Osteocyte (in vitro differentiated cells): ENCODE measurements around the gene LPAR1. TPM values are rescaled to one million over a fixed set of nuclear protein-coding genes. Genes with fewer than 3 reads are reported as not detected.
"Not testable (repeated sequence)": the region's sequence is repeated elsewhere in the genome, so short reads cannot be mapped to it uniquely, and the experiment has no call there.

Source experiments
- DNase-seq: peaks from one replicate; pipeline ENCODE4 v3.0.0; 2021; ENCODE audit warnings: mixed read lengths; ENCODE audit not compliant: unreplicated experiment; ENCODE audit errors: extremely low spot score
- H3K27ac Mint-ChIP-seq: one replicate; pipeline ENCODE4 v1.8.0; 2021; ENCODE audit warnings: mild to moderate bottlenecking, mixed read lengths; ENCODE audit not compliant: unreplicated experiment
- H3K27me3 Mint-ChIP-seq: one replicate; pipeline ENCODE4 v1.8.0; 2021; ENCODE audit warnings: mixed read lengths; ENCODE audit not compliant: unreplicated experiment
- H3K36me3 Mint-ChIP-seq: one replicate; pipeline ENCODE4 v1.8.0; 2021; ENCODE audit warnings: mixed read lengths; ENCODE audit not compliant: unreplicated experiment
- H3K4me1 Mint-ChIP-seq: one replicate; pipeline ENCODE4 v1.8.0; 2021; ENCODE audit warnings: mixed read lengths; ENCODE audit not compliant: unreplicated experiment
- H3K4me3 Mint-ChIP-seq: one replicate; pipeline ENCODE4 v1.8.0; 2021; ENCODE audit warnings: mild to moderate bottlenecking, moderate library complexity, mixed read lengths; ENCODE audit not compliant: unreplicated experiment
- H3K9me3 Mint-ChIP-seq: one replicate; pipeline ENCODE4 v1.8.0; 2021; ENCODE audit warnings: mixed read lengths; ENCODE audit not compliant: unreplicated experiment
- total RNA-seq: library from RNA; stranded (reverse); gene quantifications from 2 replicates; pipeline ENCODE4 v1.2.1, GENCODE V29; 2021
- TF ChIP-seq, protein P1 (sequence below): fragments of 200-600 bp; sonication (generic); IDR thresholded peaks from 2 replicates; pipeline ENCODE4 v1.5.0; 2021; ENCODE audit warnings: antibody characterized with exemption, mild to moderate bottlenecking, moderate library complexity

Gene LPAR1
- total RNA-seq, 1 donor from 2014 or later = 120 TPM

DNA sequence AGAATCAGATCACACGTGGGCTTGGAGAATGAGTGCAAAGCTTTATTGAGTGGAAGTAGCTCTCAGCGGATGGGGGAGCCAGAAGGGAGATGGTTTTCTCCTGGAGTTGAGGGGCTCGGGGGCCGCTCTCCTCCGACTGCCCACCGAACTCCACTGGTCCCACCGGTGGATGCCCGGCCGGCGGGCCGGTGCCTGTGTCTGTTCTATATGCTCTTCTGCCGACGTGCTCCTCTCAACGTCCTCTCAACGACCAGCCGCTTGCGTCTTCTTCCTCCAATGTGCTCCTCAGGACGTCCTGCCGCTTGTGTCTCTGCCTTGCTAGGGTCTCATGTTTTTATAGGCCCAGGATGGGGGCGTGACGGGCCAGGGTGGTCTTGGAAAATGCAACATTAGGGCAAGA lies 207.8 kb downstream of the LPAR1 start:
- peaks cover 28% of the 10 kb centered on the region for H3K4me1 Mint-ChIP-seq
- H3K9me3 Mint-ChIP-seq = peaks cover 4% of the 10 kb centered on the region
- TF ChIP-seq, protein P1, sequence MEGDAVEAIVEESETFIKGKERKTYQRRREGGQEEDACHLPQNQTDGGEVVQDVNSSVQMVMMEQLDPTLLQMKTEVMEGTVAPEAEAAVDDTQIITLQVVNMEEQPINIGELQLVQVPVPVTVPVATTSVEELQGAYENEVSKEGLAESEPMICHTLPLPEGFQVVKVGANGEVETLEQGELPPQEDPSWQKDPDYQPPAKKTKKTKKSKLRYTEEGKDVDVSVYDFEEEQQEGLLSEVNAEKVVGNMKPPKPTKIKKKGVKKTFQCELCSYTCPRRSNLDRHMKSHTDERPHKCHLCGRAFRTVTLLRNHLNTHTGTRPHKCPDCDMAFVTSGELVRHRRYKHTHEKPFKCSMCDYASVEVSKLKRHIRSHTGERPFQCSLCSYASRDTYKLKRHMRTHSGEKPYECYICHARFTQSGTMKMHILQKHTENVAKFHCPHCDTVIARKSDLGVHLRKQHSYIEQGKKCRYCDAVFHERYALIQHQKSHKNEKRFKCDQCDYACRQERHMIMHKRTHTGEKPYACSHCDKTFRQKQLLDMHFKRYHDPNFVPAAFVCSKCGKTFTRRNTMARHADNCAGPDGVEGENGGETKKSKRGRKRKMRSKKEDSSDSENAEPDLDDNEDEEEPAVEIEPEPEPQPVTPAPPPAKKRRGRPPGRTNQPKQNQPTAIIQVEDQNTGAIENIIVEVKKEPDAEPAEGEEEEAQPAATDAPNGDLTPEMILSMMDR = no peak
- no peak for DNase-seq
- no peak overlapping the region for H3K27ac Mint-ChIP-seq
- peaks cover 4% of the 10 kb centered on the region for H3K36me3 Mint-ChIP-seq
- H3K27me3 Mint-ChIP-seq = no peaks in the 10 kb centered on the region
- H3K4me3 Mint-ChIP-seq = no peak overlapping the region

DNA sequence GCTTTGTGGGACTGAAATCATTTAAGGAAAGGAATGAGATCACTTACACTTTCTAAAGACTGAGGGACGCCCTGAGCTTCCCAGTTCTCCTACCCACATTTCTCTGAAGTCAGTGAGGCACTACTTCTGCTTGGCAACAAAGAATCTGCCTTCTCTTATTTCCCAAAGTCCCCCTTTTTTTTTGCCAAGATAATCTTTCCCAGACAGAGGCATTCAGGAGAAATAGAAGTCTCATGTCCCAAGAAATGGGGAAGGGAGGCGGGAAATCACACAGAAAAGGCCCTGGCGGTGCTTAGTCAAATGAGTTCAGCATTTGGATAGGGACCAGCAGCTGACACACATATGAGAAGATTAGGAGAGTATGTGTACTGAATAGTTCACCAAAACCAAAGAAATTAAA lies 210.0 kb downstream of the LPAR1 start:
- TF ChIP-seq, protein P1 = no peak
- no peak for DNase-seq
- Mint-ChIP-seq H3K27me3 (no peaks in the 10 kb centered on the region), H3K4me3 (no peak overlapping the region), H3K4me1 (peaks cover 17% of the 10 kb centered on the region), H3K27ac (no peak overlapping the region), H3K9me3 (peaks cover 11% of the 10 kb centered on the region), H3K36me3 (peaks cover 6% of the 10 kb centered on the region)

DNA sequence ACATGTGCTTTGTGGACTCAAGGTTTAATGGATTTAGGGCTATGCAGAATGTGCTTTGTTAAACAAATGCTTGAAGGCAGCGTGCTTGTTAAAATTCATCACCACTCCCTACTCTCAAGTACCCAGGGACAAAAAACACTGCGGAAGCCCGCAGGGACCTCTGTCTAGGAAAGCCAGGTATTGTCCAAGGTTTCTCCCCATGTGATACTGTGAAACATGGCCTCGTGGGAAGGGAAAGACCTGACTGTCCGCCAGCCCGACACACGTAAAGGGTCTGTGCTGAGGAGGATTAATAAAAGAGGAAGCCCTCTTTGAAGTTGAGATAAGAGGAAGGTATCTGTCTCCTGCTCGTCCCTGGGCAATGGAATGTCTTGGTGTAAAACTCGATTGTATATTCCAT lies 211.9 kb downstream of the LPAR1 start:
- H3K36me3 Mint-ChIP-seq, H3K4me3 Mint-ChIP-seq, H3K4me1 Mint-ChIP-seq, H3K27me3 Mint-ChIP-seq, H3K27ac Mint-ChIP-seq, DNase-seq: not testable (repeated sequence)
- peaks cover 11% of the 10 kb centered on the region for H3K9me3 Mint-ChIP-seq

DNA sequence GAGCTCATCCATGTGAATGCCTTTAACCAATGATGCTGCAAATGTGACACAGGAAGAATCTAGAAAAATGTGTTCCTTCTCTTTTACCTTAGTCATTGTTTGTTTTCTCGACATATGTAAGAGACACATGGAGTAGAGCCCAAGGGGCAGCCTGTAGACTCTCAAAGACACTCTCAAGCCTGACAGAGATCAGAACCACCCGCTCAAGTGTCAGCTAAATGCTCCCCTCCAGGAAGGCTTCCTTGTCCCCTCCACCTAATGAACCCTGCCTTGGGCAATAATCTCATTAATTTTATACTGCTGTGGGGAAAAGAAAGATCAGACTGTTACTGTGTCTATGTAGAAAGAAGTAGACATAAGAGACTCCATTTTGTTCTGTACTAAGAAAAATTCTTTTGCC lies 212.3 kb downstream of the LPAR1 start:
- Mint-ChIP-seq H3K4me1 (peaks cover 9% of the 10 kb centered on the region), H3K4me3 (no peak overlapping the region), H3K36me3 (peaks cover 6% of the 10 kb centered on the region), H3K9me3 (peaks cover 11% of the 10 kb centered on the region), H3K27me3 (no peaks in the 10 kb centered on the region), H3K27ac (no peak overlapping the region)
- DNase-seq = no peak
- TF ChIP-seq, protein P1 = no peak

DNA sequence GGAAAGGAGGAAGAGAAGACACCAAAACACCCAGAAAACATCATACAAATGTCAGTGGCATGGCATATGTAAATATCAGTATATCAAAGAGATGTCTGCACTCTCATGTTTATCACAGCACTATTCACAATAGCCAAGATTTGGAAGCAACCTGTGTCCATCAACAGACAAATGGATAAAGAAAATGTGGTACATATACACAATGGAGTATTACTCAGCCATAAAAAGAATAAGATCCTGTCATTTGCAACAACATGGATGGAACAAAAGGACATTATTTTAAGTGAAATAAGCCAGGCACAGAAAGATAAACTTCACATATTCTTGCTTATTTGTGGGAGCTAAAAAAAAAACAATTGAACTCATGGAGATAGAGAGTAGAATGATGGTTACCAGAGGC lies 213.1 kb downstream of the LPAR1 start:
- H3K27ac Mint-ChIP-seq = not testable (repeated sequence)
- peaks cover 11% of the 10 kb centered on the region for H3K9me3 Mint-ChIP-seq

More for the DNA sequence above, 213.1 kb downstream of the LPAR1 start:
- H3K36me3 Mint-ChIP-seq, H3K27me3 Mint-ChIP-seq, H3K4me1 Mint-ChIP-seq, DNase-seq, H3K4me3 Mint-ChIP-seq: not testable (repeated sequence)
